Measurements from ENCODE around the gene LRRN2. TPM values are rescaled to one million over a fixed set of nuclear protein-coding genes. Genes with fewer than 3 reads are reported as not detected.

Gene LRRN2
- total and polyA plus RNA-seq, 2 of the 8 experiments (the other 6 are each of a cell fraction or from before 2014, with no cell fraction given), result 1.8 to 2.3 TPM

DNA sequence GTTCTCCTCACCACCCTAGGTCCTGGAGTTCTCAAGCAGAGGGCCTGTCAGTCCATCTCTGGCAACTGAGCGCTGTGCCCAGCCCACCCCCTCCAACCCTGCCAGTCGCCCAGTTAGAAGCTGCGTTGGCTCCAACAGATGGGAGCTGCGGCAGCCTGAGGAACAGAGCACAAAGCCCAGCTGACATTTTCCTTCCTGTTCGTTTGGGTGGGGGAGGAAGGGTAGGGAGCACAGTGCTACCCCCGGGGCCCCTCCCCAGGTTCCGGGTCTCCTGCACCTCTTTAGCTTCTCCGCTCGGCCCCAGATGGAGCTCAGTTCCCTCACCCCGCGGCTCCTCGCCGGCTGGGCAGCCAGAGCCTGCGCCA, 1.4 kb downstream of the LRRN2 start:
- Histone ChIP-seq H2AFZ (ENCODE audit: low read length) (no peak overlapping the region), H2BK20ac (ENCODE audit: low read length) (no peak overlapping the region), H2BK5ac (ENCODE audit: low read depth, low read length) (no peak overlapping the region), H4K8ac (ENCODE audit: extremely low read depth, insufficient read depth, low read length) (no peak overlapping the region; the same call in 1 of the 2 replicates), H3K14ac (ENCODE audit: insufficient read length) (no peak overlapping the region), H4K20me1 (replicated peaks in 1 of 2; ENCODE audit: control insufficient read depth in 1 of 2, insufficient read depth in 2 of 2, low read length in 2 of 2) (peaks cover 0 to 2% of the 10 kb centered on the region in 2 experiments), H3K56ac (replicated peaks; ENCODE audit: insufficient read length, low read depth, low read length) (no peak overlapping the region), H4K91ac (replicated peaks; ENCODE audit: insufficient read length, low read length) (no peak overlapping the region), H3K4me3 (ENCODE audit: extremely low read depth in 1 of 4, insufficient read depth in 2 of 4, low read depth in 3 of 4, low read length in 4 of 4) (peak overlapping the region; percentile 43 to 66 (median 60); a peak in 6 of 8 replicates), H3K4me1 (replicated peaks in 1 of 4; ENCODE audit: control insufficient read depth in 3 of 4, insufficient read depth in 4 of 4, low read length in 3 of 4) (peaks cover 0 to 12% (median 7%) of the 10 kb centered on the region in 4 experiments; a peak in 6 of 7 replicates), H2BK120ac (replicated peaks; ENCODE audit: low read depth, low read length) (no peak overlapping the region), H3K4ac (replicated peaks; ENCODE audit: insufficient read length, low read depth, low read length) (no peak overlapping the region), H3K23ac (ENCODE audit: insufficient read length) (no peak overlapping the region), H4K5ac (ENCODE audit: insufficient read length, low read depth, low read length) (no peak overlapping the region), H3K79me2 (ENCODE audit: control insufficient read depth in 1 of 2, insufficient read depth in 2 of 2, low read length in 2 of 2) (no peaks in the 10 kb centered on the region), H3K27ac (ENCODE audit: low read depth, low read length) (no peak overlapping the region), H3K79me1 (ENCODE audit: low read depth, low read length) (no peaks in the 10 kb centered on the region), H2BK15ac (ENCODE audit: low read length) (no peak overlapping the region), H3K4me2 (ENCODE audit: insufficient read depth in 1 of 2, low read depth in 2 of 2, low read length in 2 of 2) (peak overlapping the region; percentile 92 to 95), H3K36me3 (ENCODE audit: control insufficient read depth in 2 of 4, insufficient read depth in 4 of 4, low read length in 3 of 4) (no peaks in the 10 kb centered on the region; a peak in 1 of 8 replicates), H2BK12ac (ENCODE audit: low read depth, low read length) (no peak overlapping the region), H3K23me2 (ENCODE audit: low read depth, low read length) (peaks cover 19% of the 10 kb centered on the region; the same call in 1 of the 2 replicates), H3K9ac (replicated peaks in 1 of 4; ENCODE audit: extremely low read depth in 1 of 4, low read depth in 3 of 4, low read length in 3 of 4) (no peak overlapping the region), H2AK5ac (ENCODE audit: low read depth, low read length) (no peak overlapping the region), H3K18ac (ENCODE audit: extremely low read depth, low read length) (0 out of 2 replicates have a peak overlapping the region, but pooled peaks have one; percentile 68), H3K9me3 (ENCODE audit: insufficient read depth in 2 of 2, low read depth in 1 of 2, low read length in 1 of 2) (no peaks in the 10 kb centered on the region), H3K27me3 (replicated peaks in 1 of 4; ENCODE audit: control insufficient read depth in 3 of 4, extremely low read depth in 1 of 4, insufficient read depth in 3 of 4, low read length in 3 of 4) (peaks cover 13 to 50% (median 44%) of the 10 kb centered on the region in 4 experiments)
- ChIA-PET CTCF (ENCODE audit: partially characterized antibody) (interaction anchor here (0.6 to 6.1 kb wide), 15 partner anchors 8 to 1818 kb away, joined by 3 to 44 read pairs (median 4); no protein-coding TSS in a partner anchor), POLR2A (ENCODE audit: partially characterized antibody) (interaction anchor here (0.6 to 1.3 kb wide), 4 partner anchors 8 to 35 kb away, joined by 3 to 5 read pairs (median 4); no protein-coding TSS in a partner anchor)
- DNase-seq (ENCODE audit: low read depth in 1 of 2, low spot score in 2 of 2) (no peak), FAIRE-seq (no peak)
- WGBS, 2 experiments (ENCODE audit: extremely low coverage in 1 of 2, insufficient coverage in 1 of 2, insufficient read length in 1 of 2, insufficient replicate concordance in 2 of 2, low coverage in 1 of 2, low lambda C conversion rate in 2 of 2, missing lambda C conversion rate in 1 of 2), result 29% methylated on average over 13 of the region's 14 CpGs; no CpG with 5 or more reads in 1 of the 2 experiments
